GM21576 (cell line): Measurements from ENCODE around the gene CTSC.

Experiments used
- ATAC-seq: cut with Tn5 transposase; IDR thresholded peaks from one replicate; pipeline ENCODE4 v1.9.1; 2021; ENCODE audit warnings: mild to moderate bottlenecking, moderate library complexity; ENCODE audit not compliant: unreplicated experiment

CTSC gene

GRCh38 chr11:88337181-88337986, at the start of gene CTSC:
CTSC (minus strand) TSS chr11:88337736; CDS start chr11:88337672, 64 bp downstream.
- peak; percentile 84 for ATAC-seq

- ATAC-seq: no peak
These were observed 47.1 kb upstream of the CTSC start for GRCh38 chr11:88384669-88385005.

GRCh38 chr11:88384004-88384668, 46.6 kb upstream of the CTSC start:
- ATAC-seq: no peak

DNA sequence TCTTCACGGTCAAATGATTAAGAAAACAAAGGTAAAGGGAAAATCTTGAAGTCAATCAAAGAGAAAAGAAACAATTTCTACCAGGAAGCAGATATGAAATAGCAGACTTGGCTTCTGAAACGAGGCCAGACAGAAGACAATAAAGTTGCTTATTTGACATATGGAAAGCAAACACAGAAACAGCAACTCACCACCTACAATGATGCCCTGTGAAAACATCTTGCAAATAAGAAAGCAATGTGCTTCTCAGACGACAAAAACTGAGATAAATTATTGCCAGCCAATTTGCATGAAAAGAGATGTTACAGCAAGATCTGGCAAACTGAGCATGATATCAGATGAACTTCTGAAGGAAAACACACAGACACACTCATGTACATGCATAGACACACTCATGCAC, 45.9 kb upstream of the CTSC start:
- ATAC-seq: no peak

DNA sequence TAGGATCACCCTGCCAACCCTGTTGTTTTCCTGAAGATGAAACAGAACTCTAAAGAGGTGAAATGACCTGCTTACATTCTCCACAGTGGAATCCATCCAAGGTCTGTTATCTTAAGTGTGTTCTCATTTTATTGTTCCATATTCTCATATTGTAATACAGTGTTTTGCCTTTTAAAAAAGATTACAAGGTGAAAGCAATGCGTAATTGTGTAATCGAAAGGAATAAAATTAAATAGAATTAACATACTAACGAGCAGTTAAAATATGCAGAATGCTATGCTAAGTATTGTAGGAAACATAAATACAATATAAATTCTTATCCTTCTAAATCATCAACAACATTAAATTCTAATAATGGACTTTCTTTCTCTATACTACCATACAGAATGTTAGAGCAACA, 41.6 kb upstream of the CTSC start:
- no peak for ATAC-seq

DNA sequence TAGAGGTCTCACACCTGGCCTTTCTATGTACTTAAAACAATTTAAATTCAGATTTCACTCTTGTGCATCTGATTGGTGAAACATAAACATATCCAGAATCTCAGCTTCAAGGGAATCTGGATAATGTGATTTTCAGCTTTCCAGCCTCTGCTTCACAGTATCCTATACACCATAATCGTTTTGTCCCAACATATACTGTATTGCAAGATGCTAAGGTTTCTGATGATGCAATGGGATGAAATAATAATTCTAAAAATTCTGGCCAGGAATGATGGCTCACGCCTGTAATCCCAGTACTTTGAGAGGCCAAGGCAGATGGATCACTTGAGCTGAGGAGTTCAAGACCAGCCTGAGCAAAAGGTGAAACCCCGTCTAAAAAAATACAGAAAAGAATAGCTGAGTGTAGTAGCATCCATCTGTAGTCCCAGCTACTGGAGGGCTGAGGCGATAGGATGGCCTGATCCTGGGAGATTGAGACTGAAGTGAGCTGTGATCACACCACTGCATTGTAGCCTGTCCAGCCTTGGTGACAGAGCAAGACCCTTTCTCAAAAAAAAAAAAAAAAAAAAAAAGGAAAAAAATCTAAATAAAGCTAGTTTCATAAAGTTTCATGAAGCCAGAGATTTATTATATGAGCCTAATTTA, 41.0 kb upstream of the CTSC start:
- ATAC-seq: no peak

GRCh38 chr11:88377646-88378045, 40.1 kb upstream of the CTSC start:
- no peak for ATAC-seq

DNA sequence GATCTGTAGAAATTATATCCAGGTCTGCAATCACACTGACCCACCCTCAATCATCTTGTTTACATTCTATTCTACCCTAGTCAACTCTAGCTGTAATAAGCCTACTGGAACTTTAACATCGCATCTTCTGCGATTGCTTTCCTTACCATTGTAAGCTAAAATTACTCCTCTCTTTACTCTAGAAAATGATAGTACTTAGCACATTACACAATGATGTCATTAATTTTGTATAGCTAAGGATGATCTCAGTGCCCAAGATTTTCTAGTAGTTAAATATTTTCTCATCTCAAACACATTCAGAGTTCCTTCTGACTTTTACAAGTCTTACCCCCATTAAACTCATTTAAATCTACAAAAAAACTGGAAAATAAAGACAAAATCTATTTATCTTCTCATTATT, 39.6 kb upstream of the CTSC start:
- no peak for ATAC-seq

DNA sequence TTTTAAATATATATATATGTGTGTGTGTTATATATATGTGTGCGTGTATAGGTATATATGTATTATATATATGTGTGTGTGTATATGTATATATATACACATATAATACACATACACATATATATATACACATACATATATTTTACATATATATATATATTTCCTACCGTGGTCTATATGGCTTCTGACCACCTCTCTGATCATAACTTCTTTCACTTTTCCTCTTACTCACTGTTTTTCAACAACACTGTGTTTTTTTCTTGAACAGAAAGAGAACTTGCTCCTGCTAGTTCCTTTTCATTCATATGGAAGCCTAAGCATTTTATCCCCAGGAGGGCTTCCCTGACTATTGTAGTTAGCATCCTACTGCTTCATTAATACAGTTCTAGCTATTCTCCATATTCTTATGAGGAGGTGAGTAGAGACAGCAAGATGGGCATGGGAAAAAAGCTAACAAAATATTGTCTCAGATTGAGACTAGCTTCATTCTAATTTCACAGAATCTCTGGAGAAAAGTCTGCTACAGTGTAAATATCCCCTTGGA, 38.5 kb upstream of the CTSC start:
- ATAC-seq: no peak

DNA sequence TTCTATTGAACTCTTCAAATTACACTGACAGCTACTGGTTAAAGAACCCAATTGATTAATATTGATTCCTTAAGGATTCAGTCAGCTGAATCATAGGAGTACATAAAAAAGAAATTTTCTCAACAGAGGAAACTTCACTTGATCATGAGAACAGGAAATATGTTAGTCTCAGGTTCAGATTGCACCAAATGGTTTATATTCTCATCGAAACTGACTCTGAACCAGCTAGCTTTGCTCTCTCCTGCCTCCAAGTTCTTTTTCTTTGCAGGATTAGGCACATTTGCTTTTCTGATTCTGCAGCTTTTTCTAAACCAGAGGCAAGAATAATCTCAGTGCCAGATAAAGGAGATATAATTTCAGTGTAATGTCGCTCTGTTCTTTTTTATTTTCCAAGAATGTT, 33.2 kb upstream of the CTSC start:
- ATAC-seq: no peak

- no peak for ATAC-seq
These were observed 29.8 kb upstream of the CTSC start for GRCh38 chr11:88367310-88367709.

DNA sequence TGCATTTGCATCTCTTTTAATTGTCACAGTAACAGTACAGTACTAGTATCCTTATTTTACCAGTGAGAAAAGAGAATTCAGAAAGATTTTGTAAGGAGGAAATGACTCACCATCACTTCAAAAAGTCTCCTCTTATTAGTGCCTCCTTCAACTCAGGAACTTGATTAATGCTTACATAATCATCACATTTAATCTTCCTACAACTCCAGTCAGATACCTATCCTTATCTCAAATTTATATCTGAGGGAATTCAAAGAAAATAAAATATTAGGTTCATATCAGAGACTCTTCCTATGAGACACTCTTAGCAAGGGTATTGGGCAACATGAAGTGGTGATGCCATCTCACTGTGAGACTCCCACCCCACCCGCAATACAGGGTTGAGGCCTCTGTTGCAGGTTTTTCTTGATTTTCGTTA, 26.1 kb upstream of the CTSC start:
- ATAC-seq: no peak

- no peak for ATAC-seq
These were observed 25.5 kb upstream of the CTSC start for GRCh38 chr11:88363004-88363403.

GRCh38 chr11:88360141-88360540, 22.6 kb upstream of the CTSC start:
- no peak for ATAC-seq

- peak; percentile 65 for ATAC-seq
These were observed 22.0 kb upstream of the CTSC start for GRCh38 chr11:88359541-88359940.

- no peak for ATAC-seq
These were observed 21.6 kb upstream of the CTSC start for GRCh38 chr11:88359114-88359513.

- no peak for ATAC-seq
These were observed 20.5 kb upstream of the CTSC start for GRCh38 chr11:88358040-88358431.

- peak; percentile 53 for ATAC-seq
These were observed 19.9 kb upstream of the CTSC start for GRCh38 chr11:88357323-88358039.

- ATAC-seq: no peak
These were observed 18.4 kb upstream of the CTSC start for GRCh38 chr11:88355887-88356286.

- peak; percentile 23 for ATAC-seq
These were observed 17.4 kb upstream of the CTSC start for GRCh38 chr11:88354912-88355311.

- no peak for ATAC-seq
These were observed 16.4 kb upstream of the CTSC start for GRCh38 chr11:88353835-88354496.
